Endothelial cell of umbilical vein (primary cell): ENCODE data around the gene SVIL. TPM values are rescaled to one million over a fixed set of nuclear protein-coding genes. Genes with fewer than 3 reads are reported as not detected.
"Not testable (repeated sequence)": the region's sequence is repeated elsewhere in the genome, so short reads cannot be mapped to it uniquely, and the experiment has no call there.

Source experiments
- BruUV-seq: library from RNA; stranded (reverse); fragments of 400-500 nt; replicated peaks from 2 replicates; lab custom pipeline; 2021; lab: Mats Ljungman, UMichigan
- CTCF ChIA-PET: fragments of 300-600, 350-600 bp; sonication (Branson Sonifier 250); formaldehyde crosslinking; loops from one replicate; lab custom pipeline; 2021; ENCODE audit warnings: antibody characterized with exemption, inconsistent platforms; lab: Charles Lee
- POLR2A ChIA-PET: fragments of 300-600, 350-600 bp; sonication (Branson Sonifier 250); formaldehyde crosslinking; loops from one replicate; lab custom pipeline; 2021; ENCODE audit warnings: antibody characterized with exemption, inconsistent platforms; lab: Charles Lee
- DNase-seq: peaks from one replicate; pipeline ENCODE4 v3.0.0-alpha.2; 2011; ENCODE audit warnings: low read depth, low spot score
- FAIRE-seq: peaks from 2 replicates; lab custom pipeline; 2011; peaks lifted over from hg19 to GRCh38; lab: Jason Lieb, UNC
- H2AFZ ChIP-seq: 2 replicates; pipeline ENCODE4 v1.6.0; 2012; ENCODE audit warnings: low read depth, low read length, control low read depth, inconsistent platforms
- H3K27ac ChIP-seq: 2 replicates; pipeline ENCODE4 v1.5.1; 2011; ENCODE audit warnings: low read depth, mild to moderate bottlenecking, control low read depth, low read length, moderate library complexity; ENCODE audit not compliant: insufficient read depth
- H3K27me3 ChIP-seq, 2 experiments: 2 replicates each; pipeline versions ENCODE4 v1.6.0 to v1.6.1; 2011; ENCODE audit warnings: low read length in 2 of 2, mixed read lengths in 1 of 2; ENCODE audit not compliant: control insufficient read depth in 2 of 2, insufficient read depth in 2 of 2
- H3K36me3 ChIP-seq, 2 experiments: 2 replicates in 1 of 2; 3 replicates in 1 of 2; pipeline ENCODE4 v1.5.1; 2011; ENCODE audit warnings: low read length in 2 of 2, mild to moderate bottlenecking in 1 of 2, moderate library complexity in 1 of 2; ENCODE audit not compliant: control insufficient read depth in 2 of 2, insufficient read depth in 2 of 2; ENCODE audit errors: extremely low read depth in 1 of 2
- H3K4me1 ChIP-seq: 3 replicates; pipeline ENCODE4 v1.5.1; 2011; ENCODE audit warnings: mild to moderate bottlenecking, low read length; ENCODE audit not compliant: control insufficient read depth, insufficient read depth; ENCODE audit errors: extremely low read depth
- H3K4me2 ChIP-seq: 2 replicates; pipeline ENCODE4 v1.6.1; 2011; ENCODE audit warnings: low read length, control low read depth, mixed read lengths; ENCODE audit not compliant: insufficient read depth
- H3K4me3 ChIP-seq, 3 experiments: fragments of 200-600 bp in 1 of 3; sonication (generic), shearing (Covaris generic) in 1 of 3; replicated peaks in 1 of 3; 2 replicates each; pipeline ENCODE4 v1.5.1; 2011 to 2016; ENCODE audit warnings: control low read depth in 3 of 3, low read length in 3 of 3, mild to moderate bottlenecking in 2 of 3, inconsistent platforms in 1 of 3, low read depth in 1 of 3, moderate library complexity in 1 of 3; ENCODE audit not compliant: insufficient read depth in 1 of 3
- H3K79me2 ChIP-seq: 2 replicates; pipeline ENCODE4 v1.6.0; 2012; ENCODE audit warnings: low read length, inconsistent platforms; ENCODE audit not compliant: control insufficient read depth, insufficient read depth
- H3K9ac ChIP-seq: replicated peaks from 2 replicates; pipeline ENCODE3; 2011; ENCODE audit warnings: low read length, control low read depth; ENCODE audit not compliant: insufficient read depth; ENCODE audit errors: extremely low read depth
- H3K9me1 ChIP-seq: replicated peaks from 3 replicates; pipeline ENCODE4 v1.6.0; 2011; ENCODE audit warnings: mild to moderate bottlenecking, low read length; ENCODE audit not compliant: control insufficient read depth, insufficient read depth; ENCODE audit errors: extremely low read depth
- H3K9me3 ChIP-seq: replicated peaks from 2 replicates; pipeline ENCODE4 v1.5.1; 2012; ENCODE audit warnings: low read length, inconsistent platforms; ENCODE audit not compliant: control insufficient read depth, insufficient read depth
- H4K20me1 ChIP-seq: replicated peaks from 2 replicates; pipeline ENCODE3; 2011; ENCODE audit warnings: mild to moderate bottlenecking, low read length; ENCODE audit not compliant: control insufficient read depth, insufficient read depth; ENCODE audit errors: extremely low read depth
- dilution Hi-C: fragments of 300-500 bp; cut with MboI; formaldehyde crosslinking; loops from one replicate; pipeline ENCODE4 v1.15.0; 2019; ENCODE audit warnings: low sequenced_read_pairs; ENCODE audit not compliant: extremely low pct_ligation_motif_present
- intact Hi-C: fragments of 100-400 bp; cut with micrococcal nuclease; formaldehyde crosslinking; loops from one replicate; pipeline ENCODE4 v1.10.0; 2022
- polyA plus RNA-seq, 4 experiments: library from polyadenylated mRNA; depleted of rRNA in 3 of 4; stranded (reverse) in 3 of 4; unstranded in 1 of 4; fragments of >200 nt; gene quantifications; 2 replicates each; pipeline versions ENCODE4 v1.2.1 to v1.2.3, GENCODE V29; 2011 to 2012; ENCODE audit warnings: missing spikeins in 1 of 4
- total RNA-seq: library from RNA; stranded (reverse); gene quantifications from 2 replicates; pipeline ENCODE4 v1.2.3, GENCODE V29; 2021

SVIL gene
- total and polyA plus RNA-seq, 2 donors (not counting 3 experiments of a cell fraction or from before 2014, with no cell fraction given): 22.6 to 70.7 TPM

DNA sequence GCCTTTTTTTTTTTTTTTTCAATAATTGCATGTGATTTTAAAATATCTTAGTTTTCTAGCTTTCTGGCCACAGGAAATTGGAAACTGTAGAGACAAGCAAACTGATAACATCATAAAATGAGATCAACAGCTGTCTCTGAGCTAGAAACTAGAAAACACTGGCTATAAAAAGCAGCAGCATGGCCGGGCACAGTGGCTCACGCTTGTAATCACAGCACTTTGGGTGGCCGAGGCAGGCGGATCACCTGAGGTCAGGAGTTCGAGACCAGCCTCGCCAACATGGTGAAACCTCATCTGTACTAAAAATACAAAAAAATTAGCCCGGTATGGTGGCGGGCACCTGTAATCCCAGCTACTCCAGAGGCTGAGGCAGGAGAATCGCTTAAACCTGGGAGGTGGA, 81.7 kb downstream of the SVIL start:
- not testable (repeated sequence) for H3K4me2 ChIP-seq
- CTCF ChIA-PET: interaction anchor here (0.9 to 1.6 kb wide), 3 partner anchors 37 to 40 kb away, joined by 3 to 6 read pairs (median 3); no protein-coding TSS in a partner anchor

DNA sequence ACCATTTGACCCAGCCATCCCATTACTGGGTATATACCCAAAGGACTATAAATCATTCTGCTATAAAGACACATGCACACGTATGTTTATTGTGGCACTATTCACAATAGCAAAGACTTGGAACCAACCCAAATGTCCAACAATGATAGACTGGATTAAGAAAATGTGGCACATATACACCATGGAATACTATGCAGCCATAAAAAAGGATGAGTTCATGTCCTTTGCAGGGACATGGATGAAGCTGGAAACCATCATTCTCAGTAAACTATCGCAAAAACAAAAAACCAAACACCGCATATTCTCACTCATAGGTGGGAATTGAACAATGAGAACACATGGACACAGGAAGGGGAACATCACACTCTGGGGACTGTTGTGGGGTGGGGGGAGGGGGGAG, 85.3 kb downstream of the SVIL start:
- BruUV-seq, H3K79me2 ChIP-seq, POLR2A ChIA-PET, intact Hi-C loops, H3K27ac ChIP-seq, H3K9me3 ChIP-seq, H2AFZ ChIP-seq, H4K20me1 ChIP-seq, dilution Hi-C loops, H3K4me1 ChIP-seq, FAIRE-seq, H3K9ac ChIP-seq, H3K4me3 ChIP-seq, DNase-seq, H3K27me3 ChIP-seq, H3K9me1 ChIP-seq, H3K4me2 ChIP-seq: not testable (repeated sequence)
- CTCF ChIA-PET: interaction anchor here (1.3 kb wide), 1 partner anchor 30 kb away, joined by 3 read pairs; no protein-coding TSS in a partner anchor
- peaks cover 3 to 26% of the 10 kb centered on the region in 2 experiments for H3K36me3 ChIP-seq

More for the DNA sequence above, 81.7 kb downstream of the SVIL start:
- H3K4me3 ChIP-seq, H3K27ac ChIP-seq, BruUV-seq, dilution Hi-C loops, H3K9me3 ChIP-seq, H3K9ac ChIP-seq, H3K79me2 ChIP-seq, H3K27me3 ChIP-seq, H4K20me1 ChIP-seq, H2AFZ ChIP-seq, DNase-seq, H3K4me1 ChIP-seq, H3K9me1 ChIP-seq, FAIRE-seq: not testable (repeated sequence)
- intact Hi-C loops: loop anchor here (10.0 kb wide), 1 partner anchor 182 kb away; no protein-coding TSS in a partner anchor
- peaks cover 3 to 26% of the 10 kb centered on the region in 2 experiments for H3K36me3 ChIP-seq
- POLR2A ChIA-PET: interaction anchor here (0.6 to 0.7 kb wide), 2 partner anchors 139 to 142 kb away, joined by 3 read pairs; no protein-coding TSS in a partner anchor
